H9 (cell line): ENCODE data around the gene FAM25G. TPM values are rescaled to one million over a fixed set of nuclear protein-coding genes. Genes with fewer than 3 reads are reported as not detected.

Source experiments
- DNase-seq: peaks from one replicate; pipeline ENCODE4 v3.0.0-alpha.2; 2017
- H2AFZ ChIP-seq: one replicate; pipeline ENCODE4 v1.6.1; 2013; ENCODE audit warnings: mild to moderate bottlenecking, low read length, control low read depth, moderate library complexity
- H2AK5ac ChIP-seq: 2 replicates; pipeline ENCODE4 v1.6.1; 2013; ENCODE audit warnings: low read length, control low read depth, mixed read lengths; ENCODE audit not compliant: insufficient read length
- H2BK120ac ChIP-seq: one replicate; pipeline ENCODE4 v1.6.1; 2013; ENCODE audit warnings: low read depth, mild to moderate bottlenecking, low read length, control low read depth, inconsistent platforms; ENCODE audit not compliant: poor library complexity, severe bottlenecking
- H2BK12ac ChIP-seq: 2 replicates; pipeline ENCODE4 v1.6.1; 2013; ENCODE audit warnings: low read length, control low read depth, mixed read lengths, low read depth; ENCODE audit not compliant: insufficient read length
- H2BK15ac ChIP-seq: 2 replicates; pipeline ENCODE4 v1.6.1; 2013; ENCODE audit warnings: low read depth, low read length, control low read depth
- H2BK20ac ChIP-seq: one replicate; pipeline ENCODE4 v1.6.1; 2013; ENCODE audit warnings: low read depth, mild to moderate bottlenecking, low read length, control low read depth, inconsistent platforms; ENCODE audit not compliant: poor library complexity, severe bottlenecking
- H2BK5ac ChIP-seq: 2 replicates; pipeline ENCODE4 v1.6.1; 2013; ENCODE audit warnings: low read length, control low read depth, mixed read lengths; ENCODE audit not compliant: insufficient read length
- H3K14ac ChIP-seq: 2 replicates; pipeline ENCODE4 v1.6.1; 2013; ENCODE audit warnings: low read length, control low read depth; ENCODE audit not compliant: insufficient read depth
- H3K18ac ChIP-seq: 2 replicates; pipeline ENCODE4 v1.6.1; 2013; ENCODE audit warnings: low read depth, mild to moderate bottlenecking, mixed read lengths, low read length, control low read depth; ENCODE audit not compliant: insufficient read length
- H3K23ac ChIP-seq: 2 replicates; pipeline ENCODE4 v1.6.1; 2013; ENCODE audit warnings: low read length, control low read depth, mixed read lengths, low read depth; ENCODE audit not compliant: insufficient read length
- H3K23me2 ChIP-seq: 2 replicates; pipeline ENCODE4 v1.6.1; 2013; ENCODE audit warnings: low read depth, mild to moderate bottlenecking, mixed read lengths, low read length, control low read depth; ENCODE audit not compliant: insufficient read length, poor library complexity, severe bottlenecking
- H3K27ac ChIP-seq: 2 replicates; pipeline ENCODE4 v1.5.1; 2013; ENCODE audit warnings: low read length, control low read depth, mixed read lengths, low read depth; ENCODE audit not compliant: insufficient read length
- H3K27me3 ChIP-seq: 2 replicates; pipeline ENCODE4 v1.6.1; 2013; ENCODE audit warnings: low read length, control low read depth, inconsistent platforms; ENCODE audit not compliant: insufficient read depth
- H3K4ac ChIP-seq: 2 replicates; pipeline ENCODE4 v1.6.1; 2013; ENCODE audit warnings: low read depth, mild to moderate bottlenecking, control low read depth, inconsistent platforms, low read length, moderate library complexity
- H3K4me1 ChIP-seq: 2 replicates; pipeline ENCODE4 v1.6.1; 2013; ENCODE audit warnings: low read length, control low read depth, inconsistent platforms; ENCODE audit not compliant: insufficient read depth
- H3K4me2 ChIP-seq: 2 replicates; pipeline ENCODE4 v1.6.1; 2013; ENCODE audit warnings: low read length, control low read depth, mixed read lengths; ENCODE audit not compliant: insufficient read length, insufficient read depth
- H3K56ac ChIP-seq: 2 replicates; pipeline ENCODE4 v1.6.1; 2013; ENCODE audit warnings: low read depth, mild to moderate bottlenecking, mixed read lengths, low read length, control low read depth; ENCODE audit not compliant: insufficient read length
- H3K79me1 ChIP-seq: 2 replicates; pipeline ENCODE4 v1.6.1; 2013; ENCODE audit warnings: low read depth, mild to moderate bottlenecking, moderate library complexity, low read length, control low read depth, inconsistent platforms; ENCODE audit not compliant: insufficient read depth, poor library complexity, severe bottlenecking
- H3K79me2 ChIP-seq: 2 replicates; pipeline ENCODE4 v1.6.1; 2013; ENCODE audit warnings: low read length, control low read depth, inconsistent platforms; ENCODE audit not compliant: insufficient read depth
- H3K9ac ChIP-seq: 2 replicates; pipeline ENCODE4 v1.6.1; 2013; ENCODE audit warnings: low read length, control low read depth, mixed read lengths; ENCODE audit not compliant: insufficient read length; ENCODE audit errors: extremely low read depth
- H3K9me3 ChIP-seq: one replicate; pipeline ENCODE4 v1.6.1; 2013; ENCODE audit warnings: low read depth, low read length, inconsistent platforms; ENCODE audit not compliant: control insufficient read depth
- H3T11ph ChIP-seq: one replicate; pipeline ENCODE4 v1.6.1; 2013; ENCODE audit warnings: mild to moderate bottlenecking, low read length, control low read depth, inconsistent platforms
- H4K20me1 ChIP-seq: one replicate; pipeline ENCODE4 v1.6.1; 2013; ENCODE audit not compliant: control insufficient read depth, insufficient read length, insufficient read depth
- H4K5ac ChIP-seq: 2 replicates; pipeline ENCODE4 v1.6.1; 2013; ENCODE audit warnings: low read depth, mild to moderate bottlenecking, mixed read lengths, low read length, control low read depth; ENCODE audit not compliant: insufficient read length
- H4K8ac ChIP-seq: replicated peaks from 2 replicates; pipeline ENCODE4 v1.6.1; 2013; ENCODE audit warnings: low read length, control low read depth, mixed read lengths, low read depth; ENCODE audit not compliant: insufficient read length
- H4K91ac ChIP-seq: 2 replicates; pipeline ENCODE4 v1.6.1; 2013; ENCODE audit warnings: low read depth, mild to moderate bottlenecking, moderate library complexity, mixed read lengths, low read length, control low read depth; ENCODE audit not compliant: insufficient read length
- H3K27ac Mint-ChIP-seq, 3 experiments: 2 replicates in 2 of 3; 3 replicates in 1 of 3; pipeline ENCODE4 v1.8.0; 2020 to 2021; ENCODE audit warnings: mixed read lengths in 3 of 3, mild to moderate bottlenecking in 1 of 3, moderate library complexity in 1 of 3
- H3K27me3 Mint-ChIP-seq: 2 replicates; pipeline ENCODE4 v1.8.0; 2021; ENCODE audit warnings: low read depth, mild to moderate bottlenecking, moderate library complexity, mixed read lengths
- H3K36me3 Mint-ChIP-seq, 3 experiments: 2 replicates in 2 of 3; 3 replicates in 1 of 3; pipeline ENCODE4 v1.8.0; 2020 to 2021; ENCODE audit warnings: low read depth in 3 of 3, mixed read lengths in 3 of 3; ENCODE audit not compliant: insufficient read depth in 1 of 3
- H3K4me1 Mint-ChIP-seq, 2 experiments: 2 replicates each; pipeline ENCODE4 v1.8.0; 2020; ENCODE audit warnings: mixed read lengths in 2 of 2
- H3K4me3 Mint-ChIP-seq, 2 experiments: 2 replicates in 1 of 2; 3 replicates in 1 of 2; pipeline ENCODE4 v1.8.0; 2020 to 2021; ENCODE audit warnings: mild to moderate bottlenecking in 2 of 2, mixed read lengths in 2 of 2, moderate library complexity in 1 of 2
- H3K9me3 Mint-ChIP-seq, 2 experiments: 2 replicates in 1 of 2; 3 replicates in 1 of 2; pipeline ENCODE4 v1.8.0; 2020; ENCODE audit warnings: mild to moderate bottlenecking in 2 of 2, mixed read lengths in 2 of 2, moderate library complexity in 1 of 2
- whole genome bisulfite sequencing: extraction: QIAGEN DNeasy Blood & Tissue Kit; methylation state at CpG from one replicate; pipeline ENCODE4 v1.1.7; 2013; ENCODE audit warnings: missing lambda C conversion rate, low lambda C conversion rate, mixed read lengths; ENCODE audit not compliant: insufficient read length; ENCODE audit errors: extremely low coverage; 5-methylcytosine and 5-hydroxymethylcytosine counted together
- total RNA-seq: library from RNA; stranded (reverse); gene quantifications from 2 replicates; pipeline ENCODE4 v1.2.1, GENCODE V29; 2021
- TF ChIP-seq, protein P1 (sequence below): fragments of 200-600 bp; sonication (generic); conservative IDR thresholded peaks from 3 replicates; pipeline ENCODE4 v1.8.0; 2021; ENCODE audit warnings: antibody characterized with exemption, mild to moderate bottlenecking

FAM25G gene
- total RNA-seq, 1 experiment from 2014 or later, result not detected

DNA sequence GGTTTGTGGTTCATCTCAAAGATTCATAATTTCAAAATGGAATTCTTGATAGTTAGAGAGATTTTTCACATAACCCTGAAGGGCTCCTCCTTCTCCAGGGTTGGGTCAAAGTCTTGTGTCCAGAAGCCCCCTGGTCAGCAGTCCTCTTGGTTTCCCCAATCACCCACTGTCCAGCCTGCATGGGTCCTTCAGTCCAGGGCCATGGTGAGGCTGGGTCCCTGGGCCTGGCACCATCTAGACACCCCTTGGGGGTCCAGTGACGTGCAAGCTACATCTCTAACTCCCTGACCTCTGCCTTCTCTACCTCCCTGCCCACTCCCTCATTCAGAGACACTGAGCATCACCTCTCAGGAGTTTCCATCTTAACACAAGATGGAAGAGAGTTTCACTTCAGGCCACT lies 33.7 kb downstream of the FAM25G start:
- H3K23ac ChIP-seq, result no peak overlapping the region
- H2BK15ac ChIP-seq, result no peak overlapping the region
- H3K79me2 ChIP-seq, result no peaks in the 10 kb centered on the region
- no peak overlapping the region; a peak in 1 of 7 replicates for H3K27ac Mint-ChIP-seq
- no peak overlapping the region for H4K5ac ChIP-seq
- no peak overlapping the region for H3K56ac ChIP-seq
- H3K27ac ChIP-seq, result no peak overlapping the region
- no peak overlapping the region for H2AK5ac ChIP-seq
- H3T11ph ChIP-seq, result no peak overlapping the region
- no peak overlapping the region for H3K4me3 Mint-ChIP-seq
- H2BK12ac ChIP-seq, result no peak overlapping the region
- H4K91ac ChIP-seq, result no peak overlapping the region
- peaks cover 2% of the 10 kb centered on the region for H3K27me3 Mint-ChIP-seq
- TF ChIP-seq, protein P1, sequence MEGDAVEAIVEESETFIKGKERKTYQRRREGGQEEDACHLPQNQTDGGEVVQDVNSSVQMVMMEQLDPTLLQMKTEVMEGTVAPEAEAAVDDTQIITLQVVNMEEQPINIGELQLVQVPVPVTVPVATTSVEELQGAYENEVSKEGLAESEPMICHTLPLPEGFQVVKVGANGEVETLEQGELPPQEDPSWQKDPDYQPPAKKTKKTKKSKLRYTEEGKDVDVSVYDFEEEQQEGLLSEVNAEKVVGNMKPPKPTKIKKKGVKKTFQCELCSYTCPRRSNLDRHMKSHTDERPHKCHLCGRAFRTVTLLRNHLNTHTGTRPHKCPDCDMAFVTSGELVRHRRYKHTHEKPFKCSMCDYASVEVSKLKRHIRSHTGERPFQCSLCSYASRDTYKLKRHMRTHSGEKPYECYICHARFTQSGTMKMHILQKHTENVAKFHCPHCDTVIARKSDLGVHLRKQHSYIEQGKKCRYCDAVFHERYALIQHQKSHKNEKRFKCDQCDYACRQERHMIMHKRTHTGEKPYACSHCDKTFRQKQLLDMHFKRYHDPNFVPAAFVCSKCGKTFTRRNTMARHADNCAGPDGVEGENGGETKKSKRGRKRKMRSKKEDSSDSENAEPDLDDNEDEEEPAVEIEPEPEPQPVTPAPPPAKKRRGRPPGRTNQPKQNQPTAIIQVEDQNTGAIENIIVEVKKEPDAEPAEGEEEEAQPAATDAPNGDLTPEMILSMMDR, result no peak
- H3K27me3 ChIP-seq, result no peaks in the 10 kb centered on the region
- no peaks in the 10 kb centered on the region for H3K9me3 Mint-ChIP-seq
- no peak overlapping the region for H2BK5ac ChIP-seq
- no peak overlapping the region for H3K18ac ChIP-seq
- no peak overlapping the region for H3K4ac ChIP-seq
- no peaks in the 10 kb centered on the region for H4K20me1 ChIP-seq
- H2AFZ ChIP-seq, result no peak overlapping the region
- no peaks in the 10 kb centered on the region for H3K9me3 ChIP-seq
- H3K4me1 Mint-ChIP-seq, result peaks cover 8 to 16% of the 10 kb centered on the region in 2 experiments
- no peak overlapping the region for H3K14ac ChIP-seq
- no peak overlapping the region for H3K4me2 ChIP-seq
- no peaks in the 10 kb centered on the region for H3K36me3 Mint-ChIP-seq
- H3K23me2 ChIP-seq, result no peaks in the 10 kb centered on the region
- no peak overlapping the region for H2BK20ac ChIP-seq
- H3K9ac ChIP-seq, result no peak overlapping the region
- no CpG with 5 or more reads among the region's 1 CpG for WGBS
- no peak for DNase-seq
- H4K8ac ChIP-seq, result no peak overlapping the region
- H2BK120ac ChIP-seq, result no peak overlapping the region
- no peaks in the 10 kb centered on the region for H3K4me1 ChIP-seq
- no peaks in the 10 kb centered on the region for H3K79me1 ChIP-seq
